ENCODE measurements around the gene TRDN.

DNA sequence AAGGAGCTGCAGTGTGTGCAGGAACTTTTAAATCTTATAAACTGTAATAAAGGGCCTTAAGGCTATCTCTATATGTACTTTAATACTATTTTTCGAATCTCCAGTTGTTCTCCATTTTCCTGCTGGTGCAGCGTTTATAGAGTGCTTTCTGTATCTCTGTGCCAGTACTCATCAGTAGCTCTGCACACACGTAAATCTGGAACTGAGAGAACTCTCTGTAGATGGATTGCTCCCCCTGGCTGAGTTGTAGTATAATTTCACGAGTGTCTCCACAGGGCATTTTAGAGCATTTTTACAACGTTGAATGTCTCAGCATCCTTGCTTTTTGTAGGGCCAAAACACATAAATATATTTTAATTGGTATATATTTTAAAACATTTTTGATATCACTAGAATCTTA lies 256.5 kb downstream of the TRDN start:
- TF ChIP-seq, protein P1, sequence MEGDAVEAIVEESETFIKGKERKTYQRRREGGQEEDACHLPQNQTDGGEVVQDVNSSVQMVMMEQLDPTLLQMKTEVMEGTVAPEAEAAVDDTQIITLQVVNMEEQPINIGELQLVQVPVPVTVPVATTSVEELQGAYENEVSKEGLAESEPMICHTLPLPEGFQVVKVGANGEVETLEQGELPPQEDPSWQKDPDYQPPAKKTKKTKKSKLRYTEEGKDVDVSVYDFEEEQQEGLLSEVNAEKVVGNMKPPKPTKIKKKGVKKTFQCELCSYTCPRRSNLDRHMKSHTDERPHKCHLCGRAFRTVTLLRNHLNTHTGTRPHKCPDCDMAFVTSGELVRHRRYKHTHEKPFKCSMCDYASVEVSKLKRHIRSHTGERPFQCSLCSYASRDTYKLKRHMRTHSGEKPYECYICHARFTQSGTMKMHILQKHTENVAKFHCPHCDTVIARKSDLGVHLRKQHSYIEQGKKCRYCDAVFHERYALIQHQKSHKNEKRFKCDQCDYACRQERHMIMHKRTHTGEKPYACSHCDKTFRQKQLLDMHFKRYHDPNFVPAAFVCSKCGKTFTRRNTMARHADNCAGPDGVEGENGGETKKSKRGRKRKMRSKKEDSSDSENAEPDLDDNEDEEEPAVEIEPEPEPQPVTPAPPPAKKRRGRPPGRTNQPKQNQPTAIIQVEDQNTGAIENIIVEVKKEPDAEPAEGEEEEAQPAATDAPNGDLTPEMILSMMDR (IDR thresholded peaks at IDR 0.05; ENCODE audit: low read length) = peak; percentile 15; the same call in 1 of the 2 replicates
- TF ChIP-seq EZH2 (IDR thresholded peaks at IDR 0.05; ENCODE audit: borderline replicate concordance, low read length) = no peak
